Activated T-cell treated with anti-CD3 and anti-CD28 coated beads, Interleukin-2, amount 50 U/mL, for 4 hours (primary cell): ENCODE measurements around the gene THNSL1. TPM values are rescaled to one million over a fixed set of nuclear protein-coding genes. Genes with fewer than 3 reads are reported as not detected.

Experiments used
- total RNA-seq, 3 donors: library from RNA; stranded (reverse); gene quantifications; one replicate each; pipeline ENCODE4 v1.2.1, GENCODE V29; 2021

THNSL1 gene
- total RNA-seq, 3 donors from 2014 or later = 3.4 to 4.8 (median 4.0) TPM

Other genes with a start within 250 kb of the THNSL1 start
- gene PRTFDC1, start 64.0 kb upstream of the THNSL1 start, total RNA-seq = under 1 TPM; 0.16 to 0.47 (median 0.46) TPM
- not detected for gene ENKUR, start 454 bp upstream of the THNSL1 start, total RNA-seq
- gene GPR158, start 158.4 kb downstream of the THNSL1 start, total RNA-seq = not detected